ENCODE data around the gene CHCHD3. TPM values are rescaled to one million over a fixed set of nuclear protein-coding genes. Genes with fewer than 3 reads are reported as not detected.

The CHCHD3 gene
- total RNA-seq, 3 donors from 2014 or later = 52.1 to 59.4 (median 53.1) TPM

DNA sequence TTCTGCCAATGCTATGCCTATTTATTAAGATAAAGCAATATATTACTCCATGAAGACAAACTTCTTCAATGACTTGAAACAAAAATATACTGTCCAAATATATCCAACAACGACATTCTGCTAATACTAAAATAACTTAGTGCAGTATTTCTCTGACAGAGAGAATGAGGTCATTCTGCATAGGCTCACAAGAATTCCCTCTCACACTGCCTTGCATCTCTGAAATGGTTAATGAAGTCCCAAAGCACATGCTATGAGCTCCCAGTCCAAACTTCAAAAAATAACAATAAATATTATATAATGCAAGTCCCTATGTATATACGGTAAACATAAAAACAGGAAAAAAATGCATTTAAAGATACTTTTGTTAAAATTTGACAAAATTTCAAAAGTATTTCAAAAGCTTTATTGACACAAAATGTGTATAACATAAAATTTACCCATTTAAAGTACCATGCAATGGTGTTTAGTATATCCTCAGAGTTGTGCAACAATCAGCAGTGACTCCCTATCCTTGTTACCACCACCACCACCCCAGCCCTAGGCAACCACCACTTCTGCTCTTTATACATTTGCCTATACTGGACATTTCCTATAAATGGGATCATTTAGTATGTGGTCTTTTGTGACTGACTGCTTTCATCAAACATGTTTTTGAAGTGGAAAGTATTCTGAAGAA lies 27.6 kb downstream of the CHCHD3 start:
- H3K9me3 ChIP-seq = no peaks in the 10 kb centered on the region
- no peak overlapping the region for H3K27ac ChIP-seq
- intact Hi-C loops (cut with DNase I; ENCODE audit: low total_unique reads) = no loop called here
- no peak for DNase-seq (ENCODE audit: low spot score in 2 of 2)
- peaks cover 0 to 4% of the 10 kb centered on the region in 2 donors for H3K4me1 ChIP-seq
- H3K36me3 ChIP-seq = no peaks in the 10 kb centered on the region
- TF ChIP-seq POLR2A (IDR thresholded peaks at IDR 0.05) = no peak
- TF ChIP-seq, protein P1, sequence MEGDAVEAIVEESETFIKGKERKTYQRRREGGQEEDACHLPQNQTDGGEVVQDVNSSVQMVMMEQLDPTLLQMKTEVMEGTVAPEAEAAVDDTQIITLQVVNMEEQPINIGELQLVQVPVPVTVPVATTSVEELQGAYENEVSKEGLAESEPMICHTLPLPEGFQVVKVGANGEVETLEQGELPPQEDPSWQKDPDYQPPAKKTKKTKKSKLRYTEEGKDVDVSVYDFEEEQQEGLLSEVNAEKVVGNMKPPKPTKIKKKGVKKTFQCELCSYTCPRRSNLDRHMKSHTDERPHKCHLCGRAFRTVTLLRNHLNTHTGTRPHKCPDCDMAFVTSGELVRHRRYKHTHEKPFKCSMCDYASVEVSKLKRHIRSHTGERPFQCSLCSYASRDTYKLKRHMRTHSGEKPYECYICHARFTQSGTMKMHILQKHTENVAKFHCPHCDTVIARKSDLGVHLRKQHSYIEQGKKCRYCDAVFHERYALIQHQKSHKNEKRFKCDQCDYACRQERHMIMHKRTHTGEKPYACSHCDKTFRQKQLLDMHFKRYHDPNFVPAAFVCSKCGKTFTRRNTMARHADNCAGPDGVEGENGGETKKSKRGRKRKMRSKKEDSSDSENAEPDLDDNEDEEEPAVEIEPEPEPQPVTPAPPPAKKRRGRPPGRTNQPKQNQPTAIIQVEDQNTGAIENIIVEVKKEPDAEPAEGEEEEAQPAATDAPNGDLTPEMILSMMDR (IDR thresholded peaks at IDR 0.05) = no peak
- no peaks in the 10 kb centered on the region for H3K27me3 ChIP-seq
- no peak overlapping the region for H3K4me3 ChIP-seq

DNA sequence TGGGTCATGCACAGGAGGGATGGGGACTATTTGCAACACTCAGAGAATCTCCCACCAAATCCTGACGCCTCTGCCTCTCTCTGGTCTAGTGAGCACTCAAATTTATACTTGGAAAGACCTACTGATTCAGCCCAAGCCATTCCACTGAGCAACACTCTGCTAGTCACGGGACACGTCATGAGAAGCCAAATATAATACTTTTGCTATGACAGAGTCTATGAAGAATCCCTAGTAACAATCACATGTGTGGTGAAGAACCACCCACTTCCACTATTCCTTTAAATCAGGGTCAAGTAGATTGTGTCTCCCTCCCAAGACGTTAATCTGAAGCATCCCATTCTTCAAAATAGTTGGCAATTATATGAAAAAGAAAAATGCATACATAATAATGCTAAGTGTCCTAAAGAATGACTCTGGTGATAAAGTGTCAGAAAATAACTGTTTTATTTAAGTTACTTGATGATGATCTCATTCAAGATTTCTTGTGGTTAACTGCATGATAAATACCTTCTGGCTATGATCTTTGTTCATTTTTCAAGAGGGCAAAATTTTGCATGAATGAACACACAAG lies 28.5 kb downstream of the CHCHD3 start:
- TF ChIP-seq POLR2A (IDR thresholded peaks at IDR 0.05) (no peak), POLR2AphosphoS5 (IDR thresholded peaks at IDR 0.05) (peak in 1 of 3 donors; percentile 38)
- TF ChIP-seq, protein P1 (IDR thresholded peaks at IDR 0.05) = no peak
- Histone ChIP-seq H3K4me1 (peaks cover 0 to 4% of the 10 kb centered on the region in 2 donors), H3K4me3 (no peak overlapping the region), H3K27ac (peak overlapping the region; percentile 27 to 71), H3K36me3 (no peaks in the 10 kb centered on the region), H3K27me3 (no peaks in the 10 kb centered on the region), H3K9me3 (no peaks in the 10 kb centered on the region)
- no peak for DNase-seq (ENCODE audit: low spot score in 2 of 2)
- intact Hi-C loops (cut with DNase I; ENCODE audit: low total_unique reads) = no loop called here

DNA sequence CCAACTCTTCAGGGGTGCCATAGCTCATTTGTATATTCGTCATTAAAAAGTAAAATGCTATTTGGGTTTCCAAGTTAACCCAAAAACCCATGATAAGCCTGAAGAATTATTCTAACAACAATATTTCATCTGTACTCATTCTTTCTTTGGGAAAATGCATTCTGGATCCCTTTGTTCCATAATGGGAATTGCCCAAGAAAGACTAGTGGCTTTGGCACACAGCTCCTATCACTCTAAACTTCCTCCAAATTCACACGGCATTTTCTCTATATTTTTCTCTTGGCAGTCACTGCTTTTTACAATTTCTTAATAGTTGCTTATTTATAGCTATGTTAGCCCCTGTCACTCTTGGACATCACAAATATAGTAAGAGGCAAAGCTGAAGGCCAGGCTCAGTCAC lies 29.1 kb downstream of the CHCHD3 start:
- TF ChIP-seq POLR2A (IDR thresholded peaks at IDR 0.05) (no peak), POLR2AphosphoS5 (IDR thresholded peaks at IDR 0.05) (no peak)
- TF ChIP-seq, protein P1 (IDR thresholded peaks at IDR 0.05) = no peak
- DNase-seq (ENCODE audit: low spot score in 2 of 2) = no peak
- intact Hi-C loops (cut with DNase I; ENCODE audit: low total_unique reads) = no loop called here
- no peaks in the 10 kb centered on the region for H3K27me3 ChIP-seq
- H3K9me3 ChIP-seq = no peaks in the 10 kb centered on the region
- H3K36me3 ChIP-seq = no peaks in the 10 kb centered on the region
- H3K4me3 ChIP-seq = no peak overlapping the region
- H3K4me1 ChIP-seq = peaks cover 0 to 4% of the 10 kb centered on the region in 2 donors
- H3K27ac ChIP-seq = peak overlapping the region; percentile 27 to 71

DNA sequence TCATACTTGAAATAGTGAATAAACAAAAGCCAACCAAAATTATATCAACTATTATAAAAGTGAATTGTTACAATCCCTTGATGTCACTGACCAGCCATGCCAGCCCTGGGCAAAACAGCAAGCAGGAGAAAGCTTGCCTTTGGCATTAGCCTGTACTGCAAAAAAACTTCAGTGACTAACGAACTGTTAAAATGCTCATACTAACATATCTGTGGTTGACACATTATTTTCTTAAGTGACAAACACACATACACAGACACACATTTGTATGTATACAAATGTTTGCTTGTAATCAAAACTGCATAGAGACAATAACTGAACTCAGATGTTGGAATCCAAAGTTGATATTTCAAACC lies 29.5 kb downstream of the CHCHD3 start:
- no peaks in the 10 kb centered on the region for H3K27me3 ChIP-seq
- peaks cover 0 to 4% of the 10 kb centered on the region in 2 donors for H3K4me1 ChIP-seq
- TF ChIP-seq POLR2A (IDR thresholded peaks at IDR 0.05) = no peak
- TF ChIP-seq, protein P1 (IDR thresholded peaks at IDR 0.05) = no peak
- no peak for TF ChIP-seq POLR2AphosphoS5 (IDR thresholded peaks at IDR 0.05)
- peak overlapping the region; percentile 27 to 71 for H3K27ac ChIP-seq
- no peak overlapping the region for H3K4me3 ChIP-seq
- intact Hi-C loops (cut with DNase I; ENCODE audit: low total_unique reads) = no loop called here
- no peaks in the 10 kb centered on the region for H3K36me3 ChIP-seq
- H3K9me3 ChIP-seq = no peaks in the 10 kb centered on the region
- DNase-seq (ENCODE audit: low spot score in 2 of 2) = no peak

DNA sequence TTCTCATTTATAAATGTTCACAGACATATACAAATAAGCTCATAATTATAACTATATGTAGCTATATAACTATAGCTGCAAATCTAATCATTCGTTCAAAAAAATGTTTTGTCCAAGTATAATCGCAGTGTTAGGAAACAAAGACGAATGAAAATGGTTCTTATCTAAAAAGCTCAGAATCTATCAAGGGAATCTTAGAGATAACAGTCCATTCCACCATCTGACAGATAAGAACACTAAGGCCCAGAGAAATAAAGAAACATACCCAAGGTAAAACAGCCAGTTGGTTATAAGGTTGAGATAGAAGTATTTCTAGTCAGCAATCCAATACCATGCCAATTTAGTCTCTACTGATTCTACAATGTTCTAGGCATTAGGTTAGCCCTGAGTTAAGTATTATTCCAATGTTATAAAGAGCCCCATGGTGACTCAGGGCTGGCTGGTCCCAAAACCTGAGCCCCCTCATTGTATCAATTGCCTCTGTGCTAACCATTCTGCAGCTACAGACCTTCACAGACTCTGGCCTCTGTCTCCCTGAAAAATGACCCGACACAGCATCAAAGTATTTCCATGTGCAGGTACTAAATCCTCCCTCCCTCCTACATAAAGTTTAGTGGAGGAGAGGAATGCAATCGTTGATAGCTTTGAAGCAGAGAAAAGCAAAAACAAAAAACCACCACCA lies 30.0 kb downstream of the CHCHD3 start:
- TF ChIP-seq, protein P1 (IDR thresholded peaks at IDR 0.05) = no peak
- TF ChIP-seq POLR2A (IDR thresholded peaks at IDR 0.05) = no peak
- TF ChIP-seq POLR2AphosphoS5 (IDR thresholded peaks at IDR 0.05) = no peak
- Histone ChIP-seq H3K4me1 (peaks cover 0 to 4% of the 10 kb centered on the region in 2 donors), H3K27ac (peak overlapping the region in 1 of 2 donors; percentile 5), H3K36me3 (no peaks in the 10 kb centered on the region), H3K27me3 (no peaks in the 10 kb centered on the region), H3K9me3 (no peaks in the 10 kb centered on the region), H3K4me3 (no peak overlapping the region)
- no peak for DNase-seq (ENCODE audit: low spot score in 2 of 2)
- intact Hi-C loops (cut with DNase I; ENCODE audit: low total_unique reads) = no loop called here

Data from breast epithelium (tissue), 4 donors.